ENCODE data around the gene OR9G1. TPM values are rescaled to one million over a fixed set of nuclear protein-coding genes. Genes with fewer than 3 reads are reported as not detected.

OR9G1 gene
- total RNA-seq, 3 donors from 2014 or later, result not detected

DNA sequence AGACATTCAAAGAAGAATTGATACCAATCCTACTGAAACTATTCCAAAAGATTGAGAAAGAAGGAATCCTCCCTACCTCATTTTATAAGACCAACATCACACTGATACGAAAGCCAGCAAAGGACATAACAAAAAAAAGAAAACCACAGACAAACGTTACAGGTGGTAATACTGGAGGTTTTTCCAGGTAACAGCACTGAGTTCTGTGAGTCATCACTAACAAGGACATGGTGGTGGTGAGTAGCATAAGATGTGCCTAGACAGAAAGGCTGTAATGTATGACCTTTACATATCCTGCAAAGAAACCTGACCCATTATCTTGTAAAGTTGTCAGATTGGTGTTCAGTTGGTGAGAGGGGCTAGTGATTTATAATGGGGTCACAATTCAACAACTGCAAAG is 15.3 kb downstream of the OR9G1 start:
- H3K36me3 ChIP-seq, result no peaks in the 10 kb centered on the region
- intact Hi-C loops (cut with DNase I; ENCODE audit: low total_unique reads), result no loop called here
- no peak for DNase-seq (ENCODE audit: low spot score in 2 of 2)

DNA sequence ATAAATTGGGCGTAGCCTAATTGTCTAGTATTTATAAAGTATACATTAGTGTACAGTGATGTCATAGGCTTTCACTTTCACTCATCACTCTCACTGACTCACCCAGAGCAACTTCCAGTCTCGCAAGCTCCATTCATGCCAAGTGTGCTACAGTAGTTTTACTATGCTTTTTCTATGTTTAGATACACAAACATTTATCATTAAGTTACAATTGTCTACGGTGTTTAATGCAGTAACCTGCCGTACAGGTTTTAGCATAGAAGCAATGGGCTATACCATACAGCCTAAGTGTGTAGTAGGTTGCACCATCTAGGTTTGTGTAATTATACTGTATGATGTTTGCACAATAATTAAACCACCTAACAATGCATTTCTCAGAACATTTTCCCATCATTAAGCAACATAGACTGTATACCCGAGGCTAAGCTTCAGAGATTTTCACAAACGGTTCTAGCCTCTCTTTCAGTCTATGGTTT is 17.5 kb downstream of the OR9G1 start:
- Histone ChIP-seq H3K4me3 (no peak overlapping the region), H3K4me1 (no peaks in the 10 kb centered on the region), H3K36me3 (no peaks in the 10 kb centered on the region), H3K27me3 (no peaks in the 10 kb centered on the region), H3K9me3 (no peaks in the 10 kb centered on the region), H3K27ac (no peak overlapping the region)
- DNase-seq (ENCODE audit: low spot score in 2 of 2), result no peak
- intact Hi-C loops (cut with DNase I; ENCODE audit: low total_unique reads), result no loop called here
- TF ChIP-seq POLR2A (IDR thresholded peaks at IDR 0.05) (no peak), POLR2AphosphoS5 (IDR thresholded peaks at IDR 0.05) (no peak)
- TF ChIP-seq, protein P1, sequence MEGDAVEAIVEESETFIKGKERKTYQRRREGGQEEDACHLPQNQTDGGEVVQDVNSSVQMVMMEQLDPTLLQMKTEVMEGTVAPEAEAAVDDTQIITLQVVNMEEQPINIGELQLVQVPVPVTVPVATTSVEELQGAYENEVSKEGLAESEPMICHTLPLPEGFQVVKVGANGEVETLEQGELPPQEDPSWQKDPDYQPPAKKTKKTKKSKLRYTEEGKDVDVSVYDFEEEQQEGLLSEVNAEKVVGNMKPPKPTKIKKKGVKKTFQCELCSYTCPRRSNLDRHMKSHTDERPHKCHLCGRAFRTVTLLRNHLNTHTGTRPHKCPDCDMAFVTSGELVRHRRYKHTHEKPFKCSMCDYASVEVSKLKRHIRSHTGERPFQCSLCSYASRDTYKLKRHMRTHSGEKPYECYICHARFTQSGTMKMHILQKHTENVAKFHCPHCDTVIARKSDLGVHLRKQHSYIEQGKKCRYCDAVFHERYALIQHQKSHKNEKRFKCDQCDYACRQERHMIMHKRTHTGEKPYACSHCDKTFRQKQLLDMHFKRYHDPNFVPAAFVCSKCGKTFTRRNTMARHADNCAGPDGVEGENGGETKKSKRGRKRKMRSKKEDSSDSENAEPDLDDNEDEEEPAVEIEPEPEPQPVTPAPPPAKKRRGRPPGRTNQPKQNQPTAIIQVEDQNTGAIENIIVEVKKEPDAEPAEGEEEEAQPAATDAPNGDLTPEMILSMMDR (IDR thresholded peaks at IDR 0.05), result no peak

More for the DNA sequence above, 15.3 kb downstream of the OR9G1 start:
- H3K4me1 ChIP-seq, result no peaks in the 10 kb centered on the region
- no peaks in the 10 kb centered on the region for H3K9me3 ChIP-seq
- no peaks in the 10 kb centered on the region for H3K27me3 ChIP-seq
- TF ChIP-seq, protein P1 (IDR thresholded peaks at IDR 0.05), result no peak
- no peak for TF ChIP-seq POLR2AphosphoS5 (IDR thresholded peaks at IDR 0.05)
- TF ChIP-seq POLR2A (IDR thresholded peaks at IDR 0.05), result no peak
- H3K27ac ChIP-seq, result no peak overlapping the region
- H3K4me3 ChIP-seq, result no peak overlapping the region

DNA sequence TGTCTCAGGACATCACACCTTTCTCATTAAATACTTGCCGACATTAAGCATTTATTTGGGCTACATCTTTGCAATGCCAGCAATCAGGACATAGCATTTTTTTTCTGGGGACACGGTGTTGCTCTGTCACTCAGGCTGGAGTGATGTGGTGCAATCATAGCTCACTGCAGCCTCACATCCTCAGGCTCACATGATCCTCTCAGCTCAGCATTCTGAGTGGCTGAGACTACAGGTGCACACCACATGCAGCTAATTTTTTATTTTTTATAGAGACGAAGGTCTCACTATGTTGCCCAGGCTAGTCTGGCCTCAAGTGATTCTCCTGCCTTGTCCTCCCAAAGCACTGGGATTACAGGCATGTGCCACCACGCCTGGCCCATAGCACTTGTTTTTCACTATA is 21.6 kb downstream of the OR9G1 start:
- intact Hi-C loops (cut with DNase I; ENCODE audit: low total_unique reads), result no loop called here
- no peaks in the 10 kb centered on the region for H3K36me3 ChIP-seq
- H3K27ac ChIP-seq, result no peak overlapping the region
- H3K27me3 ChIP-seq, result no peaks in the 10 kb centered on the region
- H3K9me3 ChIP-seq, result no peaks in the 10 kb centered on the region
- DNase-seq (ENCODE audit: low spot score in 2 of 2), result no peak
- TF ChIP-seq POLR2AphosphoS5 (IDR thresholded peaks at IDR 0.05), result no peak
- TF ChIP-seq, protein P1 (IDR thresholded peaks at IDR 0.05), result no peak
- no peak for TF ChIP-seq POLR2A (IDR thresholded peaks at IDR 0.05)
- H3K4me1 ChIP-seq, result no peaks in the 10 kb centered on the region
- no peak overlapping the region for H3K4me3 ChIP-seq

DNA sequence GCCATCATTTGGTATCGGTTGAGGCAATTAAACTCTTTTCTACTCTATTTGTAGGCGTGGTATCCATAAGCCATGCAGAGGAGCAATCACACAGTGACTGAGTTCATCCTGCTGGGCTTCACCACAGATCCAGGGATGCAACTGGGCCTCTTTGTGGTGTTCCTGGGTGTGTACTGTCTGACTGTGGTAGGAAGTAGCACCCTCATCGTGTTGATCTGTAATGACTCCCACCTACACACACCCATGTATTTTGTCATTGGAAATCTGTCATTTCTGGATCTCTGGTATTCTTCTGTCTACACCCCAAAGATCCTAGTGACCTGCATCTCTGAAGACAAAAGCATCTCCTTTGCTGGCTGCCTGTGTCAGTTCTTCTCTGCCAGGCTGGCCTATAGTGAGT is 41.2 kb downstream of the OR9G1 start:
- intact Hi-C loops (cut with DNase I; ENCODE audit: low total_unique reads), result no loop called here
- Histone ChIP-seq H3K4me3 (no peak overlapping the region), H3K27me3 (no peaks in the 10 kb centered on the region), H3K36me3 (no peaks in the 10 kb centered on the region), H3K4me1 (no peaks in the 10 kb centered on the region), H3K9me3 (no peaks in the 10 kb centered on the region), H3K27ac (no peak overlapping the region)
- TF ChIP-seq POLR2AphosphoS5 (IDR thresholded peaks at IDR 0.05) (no peak), POLR2A (IDR thresholded peaks at IDR 0.05) (no peak)
- TF ChIP-seq, protein P1 (IDR thresholded peaks at IDR 0.05), result no peak
- DNase-seq (ENCODE audit: low spot score in 2 of 2), result no peak

DNA sequence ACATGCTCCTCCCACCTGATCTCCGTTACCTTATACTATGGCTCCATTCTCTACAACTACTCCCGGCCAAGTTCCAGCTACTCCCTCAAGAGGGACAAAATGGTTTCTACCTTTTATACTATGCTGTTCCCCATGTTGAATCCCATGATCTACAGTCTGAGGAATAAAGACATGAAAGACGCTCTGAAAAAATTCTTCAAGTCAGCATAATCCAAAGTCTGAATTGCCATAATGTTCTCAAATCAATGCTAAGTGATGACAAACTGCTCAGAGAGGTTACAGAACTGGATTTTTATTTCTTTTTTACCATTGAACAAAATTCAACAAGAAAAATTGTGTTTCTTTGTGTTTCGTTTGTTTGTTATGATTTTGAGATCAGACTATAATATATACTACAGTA is 42.0 kb downstream of the OR9G1 start:
- Histone ChIP-seq H3K36me3 (no peaks in the 10 kb centered on the region), H3K27me3 (no peaks in the 10 kb centered on the region), H3K4me3 (no peak overlapping the region), H3K9me3 (no peaks in the 10 kb centered on the region), H3K27ac (no peak overlapping the region), H3K4me1 (no peaks in the 10 kb centered on the region)
- TF ChIP-seq POLR2AphosphoS5 (IDR thresholded peaks at IDR 0.05) (no peak), POLR2A (IDR thresholded peaks at IDR 0.05) (no peak)
- TF ChIP-seq, protein P1 (IDR thresholded peaks at IDR 0.05), result no peak
- intact Hi-C loops (cut with DNase I; ENCODE audit: low total_unique reads), result no loop called here
- no peak for DNase-seq (ENCODE audit: low spot score in 2 of 2)
